Erythroblast (primary cell): Measurements from ENCODE around the gene CIP2A.

Experiments
- GATA1 ChIP-seq: IDR thresholded peaks from 2 replicates; pipeline ENCODE4 v1.6.1; 2011; ENCODE audit warnings: low read depth, mild to moderate bottlenecking, control low read depth, low read length, moderate library complexity
- POLR2A ChIP-seq: IDR thresholded peaks from 2 replicates; pipeline ENCODE4 v1.6.1; 2011; ENCODE audit warnings: mild to moderate bottlenecking, low read length

- TF ChIP-seq POLR2A (no peak), GATA1 (no peak)
Measured at GRCh38 chr3:108605028-108605427, 15.8 kb upstream of the CIP2A start.
